ENCODE measurements around the gene TTC34. TPM values are rescaled to one million over a fixed set of nuclear protein-coding genes. Genes with fewer than 3 reads are reported as not detected.

Gene TTC34
- total RNA-seq, 1 experiment from 2014 or later, result 1.7 TPM

GRCh38 chr1:2639607-2640521 lies 161.6 kb downstream of the TTC34 start:
- TF ChIP-seq CTCF (conservative IDR thresholded peaks at IDR 0.05) (no peak), EZH2 (IDR thresholded peaks at IDR 0.05; ENCODE audit: low read depth) (no peak)
- CTCF ChIA-PET, result no interaction called here
- no peak overlapping the region for H2AFZ ChIP-seq
- H3K36me3 ChIP-seq (ENCODE audit: low read depth), result no peaks in the 10 kb centered on the region
- H3K27me3 ChIP-seq (ENCODE audit: insufficient read depth, low read depth), result peaks cover 17% of the 10 kb centered on the region; the same call in 1 of the 2 replicates
- no peaks in the 10 kb centered on the region for H3F3A ChIP-seq (ENCODE audit: insufficient read depth, low read depth)
- DNase-seq, result no peak
- intact Hi-C loops (cut with micrococcal nuclease; ENCODE audit: unreplicated experiment), result loop anchor here (10.0 kb wide), 3 partner anchors 55 to 225 kb away; partner anchors contain the start of genes PEX10 and PRXL2B
- no peaks in the 10 kb centered on the region for H3K9me2 ChIP-seq (ENCODE audit: insufficient read depth)
- H3K4me1 ChIP-seq (replicated peaks; ENCODE audit: insufficient read depth), result 0 out of 2 replicates have a peak, but pooled peaks cover 5% of the 10 kb centered on the region
- H3K79me2 ChIP-seq (ENCODE audit: low read depth), result no peaks in the 10 kb centered on the region
- H3K4me3 ChIP-seq, result no peak overlapping the region
- H3K9me3 ChIP-seq (ENCODE audit: insufficient read depth, low read depth), result 0 out of 2 replicates have a peak, but pooled peaks cover 5% of the 10 kb centered on the region
- H4K20me1 ChIP-seq (ENCODE audit: insufficient read depth), result no peaks in the 10 kb centered on the region
- H3K27ac ChIP-seq, result no peak overlapping the region
- no peak overlapping the region for H3K4me2 ChIP-seq
- POLR2A ChIA-PET (ENCODE audit: unreplicated experiment), result no interaction called here
- BruUV-seq (replicated peaks), result no TSS peak

- CTCF ChIA-PET, result no interaction called here
- BruUV-seq (replicated peaks), result no TSS peak
These were observed 162.3 kb downstream of the TTC34 start for GRCh38 chr1:2639203-2639602.

More at GRCh38 chr1:2639203-2639602, 162.3 kb downstream of the TTC34 start:
- intact Hi-C loops (cut with micrococcal nuclease; ENCODE audit: unreplicated experiment), result no loop called here
- Histone ChIP-seq H3K36me3 (ENCODE audit: low read depth) (no peaks in the 10 kb centered on the region), H3K4me2 (no peak overlapping the region), H3K9me2 (ENCODE audit: insufficient read depth) (no peaks in the 10 kb centered on the region), H3F3A (ENCODE audit: insufficient read depth, low read depth) (no peaks in the 10 kb centered on the region), H3K27me3 (ENCODE audit: insufficient read depth, low read depth) (peaks cover 18% of the 10 kb centered on the region; the same call in 1 of the 2 replicates), H2AFZ (no peak overlapping the region), H3K9me3 (ENCODE audit: insufficient read depth, low read depth) (0 out of 2 replicates have a peak, but pooled peaks cover 5% of the 10 kb centered on the region), H3K4me1 (replicated peaks; ENCODE audit: insufficient read depth) (0 out of 2 replicates have a peak, but pooled peaks cover 5% of the 10 kb centered on the region), H3K27ac (no peak overlapping the region), H3K79me2 (ENCODE audit: low read depth) (no peaks in the 10 kb centered on the region), H3K4me3 (no peak overlapping the region), H4K20me1 (ENCODE audit: insufficient read depth) (no peaks in the 10 kb centered on the region)
- TF ChIP-seq EZH2 (IDR thresholded peaks at IDR 0.05; ENCODE audit: low read depth) (no peak), CTCF (conservative IDR thresholded peaks at IDR 0.05) (no peak)
- POLR2A ChIA-PET (ENCODE audit: unreplicated experiment), result no interaction called here
- DNase-seq, result no peak

Data from PC-9 (cell line).